Stomach (tissue), 4 donors: Measurements from ENCODE around the gene MAP3K14.

Source experiments
- EP300 ChIP-seq: sonication (generic); formaldehyde crosslinking; IDR thresholded peaks from one replicate; pipeline ENCODE4 v1.6.1; 2017; ENCODE audit warnings: antibody characterized with exemption
- POLR2A ChIP-seq, 4 donors: fragments of 450-650 bp; IDR thresholded peaks; one replicate each; pipeline ENCODE4 v1.6.1; 2016; ENCODE audit warnings: antibody characterized with exemption in 4 of 4, control low read depth in 2 of 4, mild to moderate bottlenecking in 1 of 4, moderate library complexity in 1 of 4

DNA sequence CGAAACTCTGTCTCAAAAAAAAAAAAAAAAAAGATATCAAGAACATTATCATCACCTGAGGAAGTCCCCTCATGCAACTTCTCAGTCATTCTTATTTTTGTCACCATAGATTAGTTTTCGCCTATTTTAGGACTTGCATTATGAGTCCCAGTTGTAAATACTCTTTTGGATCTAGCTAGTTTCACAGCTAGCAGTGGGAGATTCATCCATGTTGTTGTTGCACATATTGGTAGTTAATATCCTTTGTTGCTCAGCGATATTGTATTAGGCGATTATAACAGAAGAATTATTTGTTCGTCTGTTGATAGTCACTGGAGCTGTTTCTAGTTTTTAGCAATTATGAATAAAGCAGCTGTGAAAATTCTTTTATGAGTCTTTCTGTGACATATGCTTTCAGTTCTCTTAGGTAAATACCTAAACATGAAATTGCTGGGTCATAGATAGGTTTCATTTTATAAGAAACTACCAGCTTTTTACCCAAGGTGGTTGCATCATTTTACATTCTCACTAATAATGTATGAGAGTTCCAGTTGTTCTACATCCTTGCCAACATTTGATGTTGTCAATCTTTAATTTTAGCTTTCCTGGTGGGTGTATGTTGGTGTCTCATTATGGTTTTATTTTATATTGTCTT, 40.7 kb upstream of the MAP3K14 start:
- TF ChIP-seq POLR2A (IDR thresholded peaks at IDR 0.05) = no peak
- TF ChIP-seq EP300 = no peak
